Astrocyte (in vitro differentiated cells and primary cell): Measurements from ENCODE around the gene KRTAP1-3. TPM values are rescaled to one million over a fixed set of nuclear protein-coding genes. Genes with fewer than 3 reads are reported as not detected.

Experiments used
- DNase-seq: peaks from one replicate; pipeline ENCODE4 v3.0.0-alpha.2; 2010; ENCODE audit warnings: low read depth
- FAIRE-seq: peaks from 2 replicates; lab custom pipeline; 2011; peaks lifted over from hg19 to GRCh38; lab: Jason Lieb, UNC
- H2AFZ ChIP-seq: 2 replicates; pipeline ENCODE4 v1.6.0; 2012; ENCODE audit warnings: low read depth, low read length, inconsistent platforms
- H3K27ac ChIP-seq: 2 replicates; pipeline ENCODE4 v1.5.1; 2011; ENCODE audit warnings: low read depth, low read length, inconsistent platforms
- H3K27me3 ChIP-seq: 2 replicates; pipeline ENCODE4 v1.6.0; 2011; ENCODE audit warnings: low read length, inconsistent platforms; ENCODE audit not compliant: insufficient read depth
- H3K36me3 ChIP-seq: 2 replicates; pipeline ENCODE4 v1.5.1; 2011; ENCODE audit warnings: low read length, inconsistent platforms; ENCODE audit not compliant: insufficient read depth
- H3K4me1 ChIP-seq: 2 replicates; pipeline ENCODE4 v1.5.1; 2011; ENCODE audit warnings: low read length, inconsistent platforms; ENCODE audit not compliant: insufficient read depth
- H3K4me2 ChIP-seq: 2 replicates; pipeline ENCODE4 v1.6.0; 2012; ENCODE audit warnings: low read length, inconsistent platforms
- H3K4me3 ChIP-seq: 2 replicates; pipeline ENCODE4 v1.5.1; 2011; ENCODE audit warnings: low read depth, mild to moderate bottlenecking, low read length, inconsistent platforms; ENCODE audit not compliant: insufficient read depth
- H3K79me2 ChIP-seq: 2 replicates; pipeline ENCODE4 v1.6.0; 2012; ENCODE audit warnings: mild to moderate bottlenecking, low read length, inconsistent platforms; ENCODE audit not compliant: insufficient read depth
- H3K9ac ChIP-seq: 2 replicates; pipeline ENCODE4 v1.6.0; 2012; ENCODE audit warnings: mild to moderate bottlenecking, low read length, inconsistent platforms
- H3K9me3 ChIP-seq: 2 replicates; pipeline ENCODE4 v1.5.1; 2012; ENCODE audit warnings: low read depth, mild to moderate bottlenecking, low read length, inconsistent platforms; ENCODE audit not compliant: insufficient read depth
- H4K20me1 ChIP-seq: 2 replicates; pipeline ENCODE4 v1.6.0; 2012; ENCODE audit warnings: low read length, inconsistent platforms; ENCODE audit not compliant: insufficient read depth
- H3K27ac Mint-ChIP-seq: one replicate; pipeline ENCODE4 v1.8.0; 2021; ENCODE audit warnings: mild to moderate bottlenecking, mixed read lengths; ENCODE audit not compliant: unreplicated experiment
- H3K27me3 Mint-ChIP-seq: one replicate; pipeline ENCODE4 v1.8.0; 2021; ENCODE audit warnings: low read depth, mixed read lengths; ENCODE audit not compliant: unreplicated experiment
- H3K36me3 Mint-ChIP-seq: one replicate; pipeline ENCODE4 v1.8.0; 2021; ENCODE audit warnings: low read depth, mixed read lengths; ENCODE audit not compliant: unreplicated experiment
- H3K4me1 Mint-ChIP-seq: one replicate; pipeline ENCODE4 v1.8.0; 2021; ENCODE audit warnings: low read depth, mixed read lengths; ENCODE audit not compliant: unreplicated experiment
- H3K4me3 Mint-ChIP-seq: one replicate; pipeline ENCODE4 v1.8.0; 2021; ENCODE audit warnings: mild to moderate bottlenecking, moderate library complexity, mixed read lengths; ENCODE audit not compliant: unreplicated experiment
- H3K9me3 Mint-ChIP-seq: one replicate; pipeline ENCODE4 v1.8.0; 2021; ENCODE audit warnings: mild to moderate bottlenecking, mixed read lengths; ENCODE audit not compliant: unreplicated experiment
- EZH2 ChIP-seq: IDR thresholded peaks from 2 replicates; pipeline ENCODE4 v1.6.1; 2012; ENCODE audit warnings: mild to moderate bottlenecking, low read length, inconsistent platforms; ENCODE audit not compliant: insufficient read depth
- total RNA-seq: library from RNA; stranded (reverse); gene quantifications from 2 replicates; pipeline ENCODE4 v1.2.1, GENCODE V29; 2021
- TF ChIP-seq, protein P1 (sequence below): IDR thresholded peaks from 2 replicates; pipeline ENCODE4 v1.5.1; 2011; ENCODE audit warnings: low read depth, mild to moderate bottlenecking, inconsistent platforms, low read length, moderate library complexity; ENCODE audit not compliant: insufficient read depth

KRTAP1-3 gene
- total RNA-seq, 1 donor from 2014 or later: not detected

DNA sequence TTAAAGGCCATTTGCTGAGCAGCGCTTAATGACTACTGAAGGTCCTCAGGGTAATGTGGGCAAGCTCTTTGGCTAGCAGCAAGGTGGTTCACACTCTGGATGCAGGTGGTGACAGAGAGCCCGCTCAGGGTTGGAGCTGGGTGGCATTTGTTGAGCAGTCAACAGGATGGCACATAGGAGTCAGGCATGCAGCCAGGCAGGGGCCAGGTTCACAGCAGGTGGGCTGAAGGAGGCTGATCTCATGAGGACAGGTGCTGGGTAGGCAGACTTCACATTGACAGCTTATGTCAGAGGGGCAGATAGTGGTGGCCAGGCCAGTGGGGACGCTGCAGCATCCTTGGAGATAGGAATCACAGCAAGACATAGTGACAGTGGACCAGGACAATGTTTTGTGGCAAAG is 30.3 kb downstream of the KRTAP1-3 start:
- DNase-seq: no peak
- H3K36me3 Mint-ChIP-seq: no peaks in the 10 kb centered on the region

DNA sequence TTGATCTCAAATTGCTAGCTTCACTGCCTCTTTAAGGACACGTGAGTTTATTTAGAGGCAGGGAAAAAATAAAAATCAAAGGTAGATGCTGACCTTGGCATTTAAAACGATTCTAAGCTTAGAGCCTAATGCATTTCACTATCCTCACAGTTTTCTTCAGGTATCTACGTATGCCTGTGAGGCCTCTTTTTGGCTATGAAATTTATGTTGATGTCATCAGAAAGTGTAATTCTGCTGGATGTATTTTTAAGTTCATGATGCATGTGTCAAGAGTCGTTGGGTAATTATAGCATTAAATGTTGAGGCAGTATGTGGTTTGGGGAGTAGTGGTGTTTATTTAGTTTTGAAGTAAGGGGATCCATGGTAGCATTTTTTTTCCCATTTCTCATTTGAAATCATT is 30.7 kb downstream of the KRTAP1-3 start:
- no peak overlapping the region for H3K4me3 Mint-ChIP-seq
- no peak for DNase-seq
- Histone ChIP-seq H2AFZ (no peak overlapping the region), H3K27ac (no peak overlapping the region), H3K27me3 (no peaks in the 10 kb centered on the region), H3K79me2 (no peaks in the 10 kb centered on the region), H3K4me2 (no peak overlapping the region), H3K4me3 (no peak overlapping the region), H3K9me3 (no peaks in the 10 kb centered on the region), H3K4me1 (no peaks in the 10 kb centered on the region), H3K36me3 (no peaks in the 10 kb centered on the region), H3K9ac (no peak overlapping the region), H4K20me1 (no peaks in the 10 kb centered on the region)
- no peaks in the 10 kb centered on the region for H3K9me3 Mint-ChIP-seq
- H3K27ac Mint-ChIP-seq: no peak overlapping the region
- no peaks in the 10 kb centered on the region for H3K36me3 Mint-ChIP-seq
- H3K4me1 Mint-ChIP-seq: no peaks in the 10 kb centered on the region
- peaks cover 2% of the 10 kb centered on the region for H3K27me3 Mint-ChIP-seq
- FAIRE-seq: no peak
- TF ChIP-seq EZH2: no peak
- TF ChIP-seq, protein P1, sequence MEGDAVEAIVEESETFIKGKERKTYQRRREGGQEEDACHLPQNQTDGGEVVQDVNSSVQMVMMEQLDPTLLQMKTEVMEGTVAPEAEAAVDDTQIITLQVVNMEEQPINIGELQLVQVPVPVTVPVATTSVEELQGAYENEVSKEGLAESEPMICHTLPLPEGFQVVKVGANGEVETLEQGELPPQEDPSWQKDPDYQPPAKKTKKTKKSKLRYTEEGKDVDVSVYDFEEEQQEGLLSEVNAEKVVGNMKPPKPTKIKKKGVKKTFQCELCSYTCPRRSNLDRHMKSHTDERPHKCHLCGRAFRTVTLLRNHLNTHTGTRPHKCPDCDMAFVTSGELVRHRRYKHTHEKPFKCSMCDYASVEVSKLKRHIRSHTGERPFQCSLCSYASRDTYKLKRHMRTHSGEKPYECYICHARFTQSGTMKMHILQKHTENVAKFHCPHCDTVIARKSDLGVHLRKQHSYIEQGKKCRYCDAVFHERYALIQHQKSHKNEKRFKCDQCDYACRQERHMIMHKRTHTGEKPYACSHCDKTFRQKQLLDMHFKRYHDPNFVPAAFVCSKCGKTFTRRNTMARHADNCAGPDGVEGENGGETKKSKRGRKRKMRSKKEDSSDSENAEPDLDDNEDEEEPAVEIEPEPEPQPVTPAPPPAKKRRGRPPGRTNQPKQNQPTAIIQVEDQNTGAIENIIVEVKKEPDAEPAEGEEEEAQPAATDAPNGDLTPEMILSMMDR: no peak

More for the DNA sequence above, 30.3 kb downstream of the KRTAP1-3 start:
- H3K4me3 Mint-ChIP-seq: no peak overlapping the region
- H3K27me3 Mint-ChIP-seq: peaks cover 2% of the 10 kb centered on the region
- Histone ChIP-seq H3K4me2 (no peak overlapping the region), H2AFZ (no peak overlapping the region), H3K4me1 (no peaks in the 10 kb centered on the region), H3K79me2 (no peaks in the 10 kb centered on the region), H3K27ac (no peak overlapping the region), H3K9ac (no peak overlapping the region), H3K4me3 (no peak overlapping the region), H3K9me3 (no peaks in the 10 kb centered on the region), H3K27me3 (no peaks in the 10 kb centered on the region), H3K36me3 (no peaks in the 10 kb centered on the region), H4K20me1 (no peaks in the 10 kb centered on the region)
- TF ChIP-seq EZH2: no peak
- TF ChIP-seq, protein P1: no peak
- no peak overlapping the region for H3K27ac Mint-ChIP-seq
- H3K4me1 Mint-ChIP-seq: no peaks in the 10 kb centered on the region
- H3K9me3 Mint-ChIP-seq: no peaks in the 10 kb centered on the region
- no peak for FAIRE-seq

DNA sequence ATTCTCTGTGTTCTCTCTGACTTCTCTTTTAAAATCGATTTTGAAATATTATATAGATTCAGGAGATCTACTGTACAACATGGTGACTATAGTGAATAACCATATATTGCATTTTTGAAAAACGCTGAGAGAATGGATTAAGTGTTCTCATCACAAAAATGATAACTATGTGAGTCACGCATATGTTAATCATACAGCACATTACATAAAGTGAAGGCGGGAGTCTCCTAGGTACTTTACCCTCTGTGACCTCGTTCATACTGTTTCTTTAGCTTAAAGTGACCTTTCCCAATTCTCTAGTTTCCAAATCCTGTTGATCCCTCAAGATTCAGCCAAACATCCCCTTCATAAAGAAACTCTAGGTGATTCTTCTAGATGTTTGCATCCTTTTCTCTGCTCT is 31.9 kb downstream of the KRTAP1-3 start:
- no peaks in the 10 kb centered on the region for H3K36me3 Mint-ChIP-seq
- Histone ChIP-seq H3K79me2 (no peaks in the 10 kb centered on the region), H3K9ac (no peak overlapping the region), H4K20me1 (no peaks in the 10 kb centered on the region), H3K9me3 (no peaks in the 10 kb centered on the region), H2AFZ (no peak overlapping the region), H3K4me1 (no peaks in the 10 kb centered on the region), H3K4me3 (no peak overlapping the region), H3K36me3 (no peaks in the 10 kb centered on the region), H3K27me3 (no peaks in the 10 kb centered on the region), H3K4me2 (no peak overlapping the region), H3K27ac (no peak overlapping the region)
- FAIRE-seq (peak; percentile 59), DNase-seq (no peak)
- TF ChIP-seq, protein P1: no peak
- no peaks in the 10 kb centered on the region for H3K9me3 Mint-ChIP-seq
- no peak overlapping the region for H3K4me3 Mint-ChIP-seq
- H3K27ac Mint-ChIP-seq: no peak overlapping the region
- H3K27me3 Mint-ChIP-seq: peaks cover 2% of the 10 kb centered on the region
- no peaks in the 10 kb centered on the region for H3K4me1 Mint-ChIP-seq
